ENCODE results near the gene PTGDR2. TPM values are rescaled to one million over a fixed set of nuclear protein-coding genes. Genes with fewer than 3 reads are reported as not detected.
"Not testable (repeated sequence)": the region's sequence is repeated elsewhere in the genome, so short reads cannot be mapped to it uniquely, and the experiment has no call there.

Gene PTGDR2
- total RNA-seq, 2 donors from 2014 or later: 0.27 TPM; not detected in 1

DNA sequence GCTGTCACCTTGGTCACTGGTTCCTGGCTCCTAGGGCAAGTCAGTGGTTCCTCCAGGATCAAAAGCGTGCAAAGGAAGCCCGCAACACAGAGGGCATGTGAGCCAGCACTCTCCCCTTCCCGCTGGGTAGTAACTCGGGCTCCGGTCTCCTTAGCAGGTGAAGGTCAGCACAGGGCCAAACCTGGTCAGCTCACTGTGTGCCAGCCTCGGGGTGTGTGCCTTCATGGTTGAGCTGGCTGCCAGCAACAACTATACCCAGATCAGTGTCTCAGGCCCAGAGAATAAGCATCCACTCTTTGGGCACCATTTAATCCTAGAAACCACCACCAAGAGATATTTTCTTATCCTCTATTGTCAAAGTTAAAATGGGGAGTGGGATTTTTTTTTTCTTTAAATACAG lies 30.0 kb downstream of the PTGDR2 start:
- DNase-seq (no peak), ATAC-seq (no peak)
- intact Hi-C loops (cut with DNase I): no loop called here

GRCh38 chr11:60825118-60825517 lies 30.6 kb downstream of the PTGDR2 start:
- intact Hi-C loops (cut with DNase I): no loop called here
- no peak for DNase-seq
- no peak for ATAC-seq

- intact Hi-C loops (cut with DNase I); ATAC-seq; DNase-seq: not testable (repeated sequence)
These were observed 31.9 kb downstream of the PTGDR2 start for GRCh38 chr11:60823745-60824306.

DNA sequence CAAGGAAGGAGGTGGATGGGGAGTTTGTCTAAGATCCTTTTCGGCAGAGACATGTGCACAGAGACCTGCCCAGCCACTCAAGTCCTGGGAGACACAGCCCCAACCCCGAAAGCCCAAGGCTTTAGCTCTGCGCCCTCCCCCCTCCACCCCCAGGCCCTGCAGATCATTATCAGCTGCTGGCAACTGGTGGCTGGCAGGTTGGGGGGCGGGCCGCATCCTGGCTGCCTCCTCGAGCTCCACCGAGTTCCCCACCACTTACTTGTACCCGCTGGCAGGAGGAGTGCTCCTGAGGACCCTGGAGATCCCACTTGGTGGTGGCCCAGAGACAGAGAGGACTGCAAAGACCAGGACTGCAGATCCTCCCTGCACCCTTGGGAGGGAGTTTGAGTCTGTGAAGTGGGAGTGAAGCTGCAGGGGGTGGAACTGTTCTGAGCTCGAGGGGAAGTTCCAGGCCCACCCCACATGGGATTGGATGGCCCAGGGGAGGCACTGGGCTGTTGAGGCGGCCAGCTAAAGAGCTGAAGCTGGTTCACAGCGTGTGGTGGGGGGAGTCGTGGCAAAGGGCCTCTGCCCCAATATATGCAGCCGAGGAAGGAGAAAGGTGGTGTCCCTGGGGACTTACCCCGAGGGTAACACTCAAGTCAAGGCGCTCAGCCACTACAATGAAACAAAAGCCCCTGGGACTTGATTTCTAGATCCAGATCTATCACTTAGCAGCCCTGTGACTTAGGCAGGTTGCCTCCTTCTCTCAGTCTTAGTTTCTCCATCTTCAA lies 33.7 kb downstream of the PTGDR2 start:
- ATAC-seq: no peak
- DNase-seq: no peak
- intact Hi-C loops (cut with DNase I): no loop called here

DNA sequence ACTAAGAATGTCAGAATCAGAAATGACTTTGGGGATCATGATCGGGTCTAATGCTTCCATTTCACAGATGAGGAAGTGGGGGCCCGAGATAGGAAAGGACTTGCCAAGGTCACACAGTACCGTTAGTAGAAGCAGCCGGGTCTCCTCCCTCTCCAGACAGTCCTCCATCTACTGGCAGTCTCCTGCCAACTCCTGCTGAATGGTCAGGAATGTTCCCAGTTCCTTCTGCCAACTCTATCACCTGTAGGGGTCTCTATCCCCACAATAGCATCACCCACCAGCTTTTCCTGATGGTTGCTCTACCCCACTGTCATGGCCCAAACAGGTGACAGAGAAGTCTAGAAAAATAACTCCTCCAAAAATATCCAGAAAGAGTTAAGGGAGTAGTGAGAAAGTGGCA lies 37.7 kb downstream of the PTGDR2 start:
- DNase-seq (no peak), ATAC-seq (no peak)
- intact Hi-C loops (cut with DNase I): no loop called here

GRCh38 chr11:60816590-60817157 lies 39.1 kb downstream of the PTGDR2 start:
- intact Hi-C loops (cut with DNase I): no loop called here
- DNase-seq (no peak), ATAC-seq (no peak)

DNA sequence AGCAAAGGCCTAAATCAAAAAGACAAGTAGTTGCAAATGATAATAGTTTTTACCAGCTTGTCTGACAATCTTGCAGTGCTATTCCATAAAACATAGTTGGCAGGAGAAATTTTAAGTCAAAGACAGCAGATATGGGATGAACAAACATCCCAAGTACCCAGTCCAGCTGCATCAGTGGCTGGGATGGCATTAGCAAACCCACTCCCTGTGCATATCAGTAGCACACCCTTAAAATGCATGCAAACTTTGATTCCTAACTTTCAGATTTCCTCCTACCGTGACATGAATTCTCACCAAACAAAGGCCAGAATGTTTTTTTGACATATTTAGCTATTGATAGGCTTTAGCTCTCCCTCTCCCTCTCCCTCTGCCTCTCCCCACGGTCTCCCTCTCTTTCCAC lies 41.6 kb downstream of the PTGDR2 start:
- DNase-seq: no peak
- intact Hi-C loops (cut with DNase I): no loop called here

GRCh38 chr11:60813324-60813723 lies 42.4 kb downstream of the PTGDR2 start:
- no peak for DNase-seq
- intact Hi-C loops (cut with DNase I): no loop called here
- ATAC-seq: no peak

More for the DNA sequence above, 41.6 kb downstream of the PTGDR2 start:
- no peak for ATAC-seq

GRCh38 chr11:60810569-60810968 lies 45.2 kb downstream of the PTGDR2 start:
- no peak for DNase-seq
- intact Hi-C loops (cut with DNase I): no loop called here
- ATAC-seq: no peak

DNA sequence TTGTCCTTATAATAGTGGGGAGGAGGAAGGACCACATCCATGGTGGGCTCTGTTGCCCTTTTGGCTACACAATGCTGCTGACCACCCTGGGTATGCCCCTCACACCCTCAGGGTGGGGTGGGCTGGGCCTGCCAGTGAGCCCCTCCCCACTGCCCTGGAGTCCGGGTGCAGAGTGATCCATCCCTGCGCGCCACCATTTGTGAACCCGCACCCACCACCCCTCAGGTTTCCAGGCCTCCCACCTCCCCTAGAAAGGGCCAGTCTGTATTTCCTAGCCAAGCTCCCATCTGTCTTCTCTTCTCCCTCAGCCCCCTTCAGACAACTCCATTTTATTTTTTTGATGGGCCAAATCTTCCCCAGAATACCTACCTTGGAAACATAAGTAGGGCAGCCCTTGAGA lies 45.6 kb downstream of the PTGDR2 start:
- DNase-seq (no peak), ATAC-seq (no peak)
- intact Hi-C loops (cut with DNase I): no loop called here

DNA sequence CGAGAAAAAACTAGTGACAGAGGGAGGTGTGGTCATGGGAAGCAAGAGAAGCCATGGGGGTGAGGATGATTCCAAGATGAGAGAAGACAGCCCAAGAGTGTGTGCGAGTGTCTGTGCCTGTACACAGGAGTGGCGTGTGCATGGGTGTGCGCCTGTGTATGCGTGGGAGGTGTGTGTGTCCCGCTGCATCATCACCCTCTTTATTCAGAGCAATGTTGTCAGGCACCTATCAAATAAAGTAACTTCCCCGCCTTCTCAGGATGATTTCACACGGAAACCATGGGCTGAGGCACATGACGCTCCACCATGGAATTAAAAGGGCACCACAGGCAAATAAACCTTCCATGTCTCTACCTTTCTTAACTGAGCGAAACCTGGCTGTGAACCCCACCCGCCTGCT lies 46.1 kb downstream of the PTGDR2 start:
- DNase-seq (no peak), ATAC-seq (no peak)
- intact Hi-C loops (cut with DNase I): no loop called here

- DNase-seq (no peak), ATAC-seq (no peak)
- intact Hi-C loops (cut with DNase I): no loop called here
These were observed 46.5 kb downstream of the PTGDR2 start for GRCh38 chr11:60809249-60809648.

- no peak for DNase-seq
- ATAC-seq: no peak
- intact Hi-C loops (cut with DNase I): no loop called here
These were observed 52.3 kb downstream of the PTGDR2 start for GRCh38 chr11:60803273-60803936.

- ATAC-seq (no peak), DNase-seq (no peak)
- intact Hi-C loops (cut with DNase I): no loop called here
These were observed 54.6 kb downstream of the PTGDR2 start for GRCh38 chr11:60801194-60801593.

Other genes starting within 250 kb of the PTGDR2 start
- gene MS4A8, start 156.3 kb downstream of the PTGDR2 start, total RNA-seq: not detected
- gene MS4A18, start 131.2 kb downstream of the PTGDR2 start, total RNA-seq: not detected
- gene MS4A15, start 99.1 kb downstream of the PTGDR2 start, total RNA-seq: not detected
- not detected for gene MS4A10, start 70.6 kb downstream of the PTGDR2 start, total RNA-seq
- 10 to 100 TPM in 1 of 2 donors, 1 to 10 TPM in 1; 8.7 to 19.2 TPM for gene CCDC86, start 13.8 kb downstream of the PTGDR2 start, total RNA-seq
- not detected for gene ZP1, start 11.6 kb upstream of the PTGDR2 start, total RNA-seq
- gene PRPF19, start 50.6 kb upstream of the PTGDR2 start, total RNA-seq: 10 to 100 TPM; 40.3 to 42.3 TPM
- 100 to 1,000 TPM in 1 of 2 donors, 10 to 100 TPM in 1; 98.1 to 109 TPM for gene TMEM109, start 58.2 kb upstream of the PTGDR2 start, total RNA-seq
- gene TMEM132A, start 68.5 kb upstream of the PTGDR2 start, total RNA-seq: 1 to 10 TPM; 5.1 to 9.7 TPM
- gene SLC15A3, start 96.2 kb upstream of the PTGDR2 start, total RNA-seq: 10 to 100 TPM; 24.8 to 30.6 TPM
- 1 to 10 TPM in 1 of 2 donors, under 1 TPM in 1; 0.65 to 1.2 TPM for gene CD6, start 115.7 kb upstream of the PTGDR2 start, total RNA-seq
- under 1 TPM; 0.37 to 0.94 TPM for gene CD5, start 246.5 kb upstream of the PTGDR2 start, total RNA-seq

Measured in left cardiac atrium (tissue), 4 donors.